ENCODE results near the gene C5orf63.
"Not testable (repeated sequence)": the region's sequence is repeated elsewhere in the genome, so short reads cannot be mapped to it uniquely, and the experiment has no call there.

The C5orf63 gene

GRCh38 chr5:127007522-127007921 lies 65.8 kb downstream of the C5orf63 start:
- ATAC-seq = no peak
- TF ChIP-seq TSHZ2 (CRISPR knock-in tag; IDR thresholded peaks at IDR 0.05) (no peak), ZFP3 (CRISPR knock-in tag; IDR thresholded peaks at IDR 0.05) (no peak), CSRNP3 (CRISPR knock-in tag; IDR thresholded peaks at IDR 0.05) (no peak), ZNF70 (CRISPR knock-in tag; IDR thresholded peaks at IDR 0.05) (no peak), GLIS3 (CRISPR knock-in tag; IDR thresholded peaks at IDR 0.05) (no peak), ZNF565 (CRISPR knock-in tag; conservative IDR thresholded peaks at IDR 0.05; ENCODE audit: low read depth) (no peak), PATZ1 (CRISPR knock-in tag; IDR thresholded peaks at IDR 0.05; ENCODE audit: borderline replicate concordance) (no peak), ESRRG (CRISPR knock-in tag; IDR thresholded peaks at IDR 0.05) (no peak), TCF4 (CRISPR knock-in tag; IDR thresholded peaks at IDR 0.05; ENCODE audit: borderline replicate concordance) (no peak), ZC3H10 (CRISPR knock-in tag; IDR thresholded peaks at IDR 0.05) (no peak), OSR1 (CRISPR knock-in tag; IDR thresholded peaks at IDR 0.05) (no peak), PPARA (CRISPR knock-in tag; IDR thresholded peaks at IDR 0.05; ENCODE audit: borderline replicate concordance) (no peak), RARB (CRISPR knock-in tag; IDR thresholded peaks at IDR 0.05) (no peak), POU6F1 (CRISPR knock-in tag; IDR thresholded peaks at IDR 0.05; ENCODE audit: borderline replicate concordance, low read depth) (no peak), BACH2 (CRISPR knock-in tag; IDR thresholded peaks at IDR 0.05; ENCODE audit: borderline replicate concordance) (no peak)

- TF ChIP-seq TCF4 (CRISPR knock-in tag; IDR thresholded peaks at IDR 0.05; ENCODE audit: borderline replicate concordance) = no peak
- TF ChIP-seq ZFP3 (CRISPR knock-in tag; IDR thresholded peaks at IDR 0.05) = no peak
- TF ChIP-seq ISL1 (CRISPR knock-in tag; IDR thresholded peaks at IDR 0.05) = no peak
- ATAC-seq = no peak
Measured at GRCh38 chr5:127006744-127007143, 66.6 kb downstream of the C5orf63 start.

- ATAC-seq = not testable (repeated sequence)
Measured at GRCh38 chr5:127005282-127005681, 68.0 kb downstream of the C5orf63 start.

- no peak for ATAC-seq
- TF ChIP-seq OSR1 (CRISPR knock-in tag; IDR thresholded peaks at IDR 0.05) (no peak), ZC3H10 (CRISPR knock-in tag; IDR thresholded peaks at IDR 0.05) (no peak), CREB5 (CRISPR knock-in tag; IDR thresholded peaks at IDR 0.05; ENCODE audit: low read depth) (no peak), TOX (CRISPR knock-in tag; IDR thresholded peaks at IDR 0.05; ENCODE audit: borderline replicate concordance) (no peak), ZNF565 (CRISPR knock-in tag; conservative IDR thresholded peaks at IDR 0.05; ENCODE audit: low read depth) (no peak), ZFP3 (CRISPR knock-in tag; IDR thresholded peaks at IDR 0.05) (no peak), GLIS3 (CRISPR knock-in tag; IDR thresholded peaks at IDR 0.05) (no peak), PATZ1 (CRISPR knock-in tag; IDR thresholded peaks at IDR 0.05; ENCODE audit: borderline replicate concordance) (no peak), CSRNP3 (CRISPR knock-in tag; IDR thresholded peaks at IDR 0.05) (no peak), ZNF8 (CRISPR knock-in tag; IDR thresholded peaks at IDR 0.05) (no peak), TSHZ2 (CRISPR knock-in tag; IDR thresholded peaks at IDR 0.05) (no peak), ZFP30 (CRISPR knock-in tag; IDR thresholded peaks at IDR 0.05) (no peak)
Measured at GRCh38 chr5:127004721-127005120, 68.6 kb downstream of the C5orf63 start.
